Right lobe of liver (tissue), 6 donors: Measurements from ENCODE around the gene MAP3K4. TPM values are rescaled to one million over a fixed set of nuclear protein-coding genes. Genes with fewer than 3 reads are reported as not detected.
A peak's percentile ranks its signal among the peaks of the same experiment; 100 is the strongest.

Source experiments
- ATAC-seq, 4 donors: fragments of 200-7000 bp; cut with Tn5 transposase; one replicate each; pipeline ENCODE4 v1.9.1; 2020; ENCODE audit warnings: mild to moderate bottlenecking in 4 of 4, moderate library complexity in 4 of 4
- DNase-seq, 3 donors: peaks; one replicate each; pipeline ENCODE4 v3.0.0-alpha.2; 2020
- H3K27ac ChIP-seq, 3 donors: fragments of 200-600 bp; one replicate each; pipeline ENCODE4 v1.8.0; 2022
- H3K27me3 ChIP-seq, 2 donors: fragments of 200-600 bp; one replicate each; pipeline ENCODE4 v1.8.0; 2022
- H3K36me3 ChIP-seq, 4 donors: fragments of 200-600 bp; sonication (generic) in 1 of 4; one replicate each; pipeline versions ENCODE4 v1.5.1 to v1.8.0; 2017 to 2022; ENCODE audit warnings: control low read depth in 1 of 4
- H3K4me1 ChIP-seq, 4 donors: fragments of 200-600 bp; sonication (generic) in 1 of 4; one replicate each; pipeline versions ENCODE4 v1.5.1 to v1.8.0; 2017 to 2022; ENCODE audit warnings: control low read depth in 1 of 4
- H3K4me3 ChIP-seq, 3 donors: fragments of 200-600 bp; one replicate each; pipeline ENCODE4 v1.8.0; 2022
- H3K9me3 ChIP-seq, 4 donors: fragments of 200-600 bp; sonication (generic) in 1 of 4; one replicate each; pipeline versions ENCODE4 v1.5.1 to v1.8.0; 2017 to 2022; ENCODE audit warnings: control low read depth in 1 of 4
- POLR2A ChIP-seq: fragments of 450-650 bp; IDR thresholded peaks from one replicate; pipeline ENCODE4 v1.6.1; 2017; ENCODE audit warnings: antibody characterized with exemption, mild to moderate bottlenecking
- WGBS: methylation state at CpG from one replicate; pipeline ENCODE4 v1.1.6; 2018; ENCODE audit warnings: low coverage, low lambda C conversion rate; ENCODE audit not compliant: insufficient coverage; ENCODE audit errors: missing lambda C conversion rate; 5-methylcytosine and 5-hydroxymethylcytosine counted together
- intact Hi-C, 2 donors: fragments of 100-400 bp; cut with DNase I; formaldehyde crosslinking; loops; one replicate each; pipeline versions ENCODE4 v1.11.2 to v1.14.1; 2022
- long read RNA-seq: library from polyadenylated mRNA; unstranded; transcript quantifications from one replicate; pipeline ENCODE4 v2.0.0, GENCODE V29; 2019
- total RNA-seq, 6 experiments: library from RNA; depleted of rRNA in 2 of 6; stranded (reverse); fragments of >200 nt in 2 of 6; fragmentation: NEBNext Ultra II Directional in 3 of 6; extraction: Animal tissue kit (Norgen Biotek cat#: 25700) in 3 of 6; gene quantifications; one replicate each; pipeline versions ENCODE4 v1.1.0 to v1.2.4, GENCODE V29; 2016 to 2023
- TF ChIP-seq, protein P1 (sequence below), 4 donors: fragments of 200-600 bp in 3 of 4; fragments of 450-650 bp in 1 of 4; IDR thresholded peaks; one replicate each; pipeline versions ENCODE4 v1.5.1 to v1.8.0; 2016 to 2022; ENCODE audit warnings: antibody characterized with exemption in 4 of 4, mild to moderate bottlenecking in 2 of 4
- donor health status: DM: no; HTN: yes; CAD: no.
- donor health status: DM: no; HTN: no; CAD: no.
- donor health status: DM: no; HTN: no; CAD: no.
- donor health status: DM: no; HTN: yes; CAD: no.
- donor health status: DM: no; HTN: yes; CAD: no.

Gene MAP3K4, protein sequence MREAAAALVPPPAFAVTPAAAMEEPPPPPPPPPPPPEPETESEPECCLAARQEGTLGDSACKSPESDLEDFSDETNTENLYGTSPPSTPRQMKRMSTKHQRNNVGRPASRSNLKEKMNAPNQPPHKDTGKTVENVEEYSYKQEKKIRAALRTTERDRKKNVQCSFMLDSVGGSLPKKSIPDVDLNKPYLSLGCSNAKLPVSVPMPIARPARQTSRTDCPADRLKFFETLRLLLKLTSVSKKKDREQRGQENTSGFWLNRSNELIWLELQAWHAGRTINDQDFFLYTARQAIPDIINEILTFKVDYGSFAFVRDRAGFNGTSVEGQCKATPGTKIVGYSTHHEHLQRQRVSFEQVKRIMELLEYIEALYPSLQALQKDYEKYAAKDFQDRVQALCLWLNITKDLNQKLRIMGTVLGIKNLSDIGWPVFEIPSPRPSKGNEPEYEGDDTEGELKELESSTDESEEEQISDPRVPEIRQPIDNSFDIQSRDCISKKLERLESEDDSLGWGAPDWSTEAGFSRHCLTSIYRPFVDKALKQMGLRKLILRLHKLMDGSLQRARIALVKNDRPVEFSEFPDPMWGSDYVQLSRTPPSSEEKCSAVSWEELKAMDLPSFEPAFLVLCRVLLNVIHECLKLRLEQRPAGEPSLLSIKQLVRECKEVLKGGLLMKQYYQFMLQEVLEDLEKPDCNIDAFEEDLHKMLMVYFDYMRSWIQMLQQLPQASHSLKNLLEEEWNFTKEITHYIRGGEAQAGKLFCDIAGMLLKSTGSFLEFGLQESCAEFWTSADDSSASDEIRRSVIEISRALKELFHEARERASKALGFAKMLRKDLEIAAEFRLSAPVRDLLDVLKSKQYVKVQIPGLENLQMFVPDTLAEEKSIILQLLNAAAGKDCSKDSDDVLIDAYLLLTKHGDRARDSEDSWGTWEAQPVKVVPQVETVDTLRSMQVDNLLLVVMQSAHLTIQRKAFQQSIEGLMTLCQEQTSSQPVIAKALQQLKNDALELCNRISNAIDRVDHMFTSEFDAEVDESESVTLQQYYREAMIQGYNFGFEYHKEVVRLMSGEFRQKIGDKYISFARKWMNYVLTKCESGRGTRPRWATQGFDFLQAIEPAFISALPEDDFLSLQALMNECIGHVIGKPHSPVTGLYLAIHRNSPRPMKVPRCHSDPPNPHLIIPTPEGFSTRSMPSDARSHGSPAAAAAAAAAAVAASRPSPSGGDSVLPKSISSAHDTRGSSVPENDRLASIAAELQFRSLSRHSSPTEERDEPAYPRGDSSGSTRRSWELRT (N-terminal part only)
- total RNA-seq = 10 to 100 TPM in 4 of 6 experiments, 1 to 10 TPM in 2; 9.4 to 20.5 (median 13.1) TPM
- long read RNA-seq, partial matches to known transcripts = 3 of 3 reads
- long read RNA-seq, other reads (novel, unspliced or antisense) = 0 of 3 reads

DNA sequence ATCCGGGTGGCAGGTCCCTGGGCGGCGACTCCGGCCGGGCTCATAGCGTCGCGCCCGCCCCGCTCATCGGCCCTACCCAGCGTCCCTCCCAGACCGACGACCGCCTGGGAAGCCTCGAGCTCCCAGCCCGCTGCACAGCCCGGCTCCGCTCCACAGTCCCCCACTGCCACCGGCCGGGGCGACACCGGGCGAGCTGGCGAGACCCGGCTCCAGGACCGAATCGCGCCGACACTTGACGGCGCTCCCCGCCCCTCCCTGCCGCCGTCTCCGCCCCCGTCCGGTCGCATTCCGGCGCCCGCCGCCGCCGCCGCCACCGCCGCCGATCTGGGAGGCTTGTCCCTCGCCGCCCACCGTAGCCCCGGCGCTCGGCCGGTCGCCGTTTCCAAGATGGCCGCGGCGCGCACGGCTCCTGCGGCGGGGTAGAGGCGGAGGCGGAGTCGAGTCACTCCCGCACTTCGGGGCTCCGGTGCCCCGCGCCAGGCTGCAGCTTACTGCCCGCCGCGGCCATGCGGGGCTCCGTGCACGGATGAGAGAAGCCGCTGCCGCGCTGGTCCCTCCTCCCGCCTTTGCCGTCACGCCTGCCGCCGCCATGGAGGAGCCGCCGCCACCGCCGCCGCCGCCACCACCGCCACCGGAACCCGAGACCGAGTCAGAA lies at the start of gene MAP3K4:
Gene MAP3K4, plus strand, starts transcription at position 364 of the 655 bp plus-strand sequence. Its CDS starts 163 bp downstream, at position 527.
- TF ChIP-seq POLR2A = peak; percentile 65
- TF ChIP-seq, protein P1, sequence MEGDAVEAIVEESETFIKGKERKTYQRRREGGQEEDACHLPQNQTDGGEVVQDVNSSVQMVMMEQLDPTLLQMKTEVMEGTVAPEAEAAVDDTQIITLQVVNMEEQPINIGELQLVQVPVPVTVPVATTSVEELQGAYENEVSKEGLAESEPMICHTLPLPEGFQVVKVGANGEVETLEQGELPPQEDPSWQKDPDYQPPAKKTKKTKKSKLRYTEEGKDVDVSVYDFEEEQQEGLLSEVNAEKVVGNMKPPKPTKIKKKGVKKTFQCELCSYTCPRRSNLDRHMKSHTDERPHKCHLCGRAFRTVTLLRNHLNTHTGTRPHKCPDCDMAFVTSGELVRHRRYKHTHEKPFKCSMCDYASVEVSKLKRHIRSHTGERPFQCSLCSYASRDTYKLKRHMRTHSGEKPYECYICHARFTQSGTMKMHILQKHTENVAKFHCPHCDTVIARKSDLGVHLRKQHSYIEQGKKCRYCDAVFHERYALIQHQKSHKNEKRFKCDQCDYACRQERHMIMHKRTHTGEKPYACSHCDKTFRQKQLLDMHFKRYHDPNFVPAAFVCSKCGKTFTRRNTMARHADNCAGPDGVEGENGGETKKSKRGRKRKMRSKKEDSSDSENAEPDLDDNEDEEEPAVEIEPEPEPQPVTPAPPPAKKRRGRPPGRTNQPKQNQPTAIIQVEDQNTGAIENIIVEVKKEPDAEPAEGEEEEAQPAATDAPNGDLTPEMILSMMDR (IDR thresholded peaks at IDR 0.05) = peak in 1 of 4 donors; percentile 21
- Histone ChIP-seq H3K4me1 (peaks cover 0 to 5% (median 0%) of the 10 kb centered on the region in 4 donors), H3K4me3 (peak within 1 kb of the TSS; percentile 90 to 96 (median 94)), H3K27me3 (no peaks in the 10 kb centered on the region), H3K36me3 (no peaks in the 10 kb centered on the region), H3K27ac (peak within 1 kb of the TSS; percentile 76 to 89 (median 82)), H3K9me3 (no peaks in the 10 kb centered on the region)
- DNase-seq (peak; percentile 86 to 88 (median 88)), ATAC-seq (peak; percentile 86 to 93 (median 91))
- under 1% methylated on average over 22 of the region's 97 CpGs for WGBS
- intact Hi-C loops = no loop called here

GRCh38 chr6:160943997-160944396 lies 47.6 kb upstream of the MAP3K4 start:
- Histone ChIP-seq H3K4me1 (no peaks in the 10 kb centered on the region), H3K27me3 (no peaks in the 10 kb centered on the region), H3K4me3 (no peak overlapping the region), H3K9me3 (no peaks in the 10 kb centered on the region), H3K27ac (no peak overlapping the region), H3K36me3 (no peaks in the 10 kb centered on the region)
- no peak for DNase-seq
- 41% methylated on average over 2 of the region's 2 CpGs for WGBS
- intact Hi-C loops = no loop called here
- TF ChIP-seq POLR2A = no peak
- TF ChIP-seq, protein P1 (IDR thresholded peaks at IDR 0.05) = no peak
- no peak for ATAC-seq

- TF ChIP-seq, protein P1 (IDR thresholded peaks at IDR 0.05) = no peak
- TF ChIP-seq POLR2A = no peak
- no peaks in the 10 kb centered on the region for H3K9me3 ChIP-seq
- DNase-seq (no peak), ATAC-seq (no peak)
- WGBS = 73% methylated on average over 7 of the region's 12 CpGs
- no peak overlapping the region for H3K27ac ChIP-seq
- H3K27me3 ChIP-seq = no peaks in the 10 kb centered on the region
- intact Hi-C loops = no loop called here
- no peaks in the 10 kb centered on the region for H3K36me3 ChIP-seq
- no peaks in the 10 kb centered on the region for H3K4me1 ChIP-seq
- no peak overlapping the region for H3K4me3 ChIP-seq
Measured at GRCh38 chr6:160945516-160946177, 45.9 kb upstream of the MAP3K4 start.
